Hepatocyte (in vitro differentiated cells): ENCODE results near the gene RASAL1.

Experiments used
- CTCF ChIP-seq: fragments of 200-600 bp; sonication (generic); IDR thresholded peaks from 2 replicates; pipeline ENCODE4 v1.5.1; 2016; ENCODE audit warnings: antibody characterized with exemption, mild to moderate bottlenecking; ENCODE audit not compliant: poor library complexity
- EZH2phosphoT487 ChIP-seq: fragments of 200-600 bp; sonication (generic); IDR thresholded peaks from one replicate; pipeline ENCODE4 v1.6.1; 2018; ENCODE audit warnings: antibody characterized with exemption, mild to moderate bottlenecking, low read depth, moderate library complexity; ENCODE audit not compliant: unreplicated experiment, severe bottlenecking

GRCh38 chr12:113140706-113141105 lies 5.1 kb upstream of the RASAL1 start:
- TF ChIP-seq CTCF = no peak
- no peak for TF ChIP-seq EZH2phosphoT487
